SW480 (cell line): ENCODE data around the gene OGFR.
A peak's percentile ranks its signal among the peaks of the same experiment; 100 is the strongest.

Source experiments
- DNase-seq: peaks from one replicate; pipeline ENCODE4 v3.0.0-alpha.2; 2016; ENCODE audit warnings: low spot score

OGFR gene

GRCh38 chr20:62860924-62861691 lies 56.5 kb downstream of the OGFR start:
- DNase-seq = no peak

- peak; percentile 90 for DNase-seq
These were observed 57.2 kb downstream of the OGFR start, which contains the start of gene TCFL5 for GRCh38 chr20:62861726-62862336. TCFL5 (minus strand) TSS chr20:62861822; CDS start chr20:62861670, 152 bp downstream.
